ENCODE measurements around the gene AGR2.

DNA sequence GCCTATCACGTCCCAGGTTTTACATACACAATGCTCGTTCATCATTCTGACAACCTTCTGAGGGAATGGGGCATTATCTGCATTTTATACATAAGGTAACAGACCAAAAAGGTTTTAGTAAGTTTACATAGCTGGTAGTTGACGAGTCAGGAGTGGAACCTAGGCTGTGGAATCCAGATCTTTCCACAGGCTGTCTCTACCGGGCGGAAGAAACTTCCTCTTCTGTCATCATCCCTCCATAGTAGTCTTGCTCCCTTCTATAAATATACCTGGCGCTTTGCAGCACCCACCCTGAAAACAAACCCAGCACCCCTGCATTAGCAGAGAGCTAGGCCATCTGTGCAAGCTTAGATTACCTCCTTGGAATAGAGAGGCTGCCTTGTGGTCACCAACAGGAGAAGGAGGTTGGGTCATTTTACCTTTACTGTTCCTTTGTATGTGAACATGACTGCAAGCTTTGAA lies 49.9 kb downstream of the AGR2 start:
- TF ChIP-seq, protein P1, sequence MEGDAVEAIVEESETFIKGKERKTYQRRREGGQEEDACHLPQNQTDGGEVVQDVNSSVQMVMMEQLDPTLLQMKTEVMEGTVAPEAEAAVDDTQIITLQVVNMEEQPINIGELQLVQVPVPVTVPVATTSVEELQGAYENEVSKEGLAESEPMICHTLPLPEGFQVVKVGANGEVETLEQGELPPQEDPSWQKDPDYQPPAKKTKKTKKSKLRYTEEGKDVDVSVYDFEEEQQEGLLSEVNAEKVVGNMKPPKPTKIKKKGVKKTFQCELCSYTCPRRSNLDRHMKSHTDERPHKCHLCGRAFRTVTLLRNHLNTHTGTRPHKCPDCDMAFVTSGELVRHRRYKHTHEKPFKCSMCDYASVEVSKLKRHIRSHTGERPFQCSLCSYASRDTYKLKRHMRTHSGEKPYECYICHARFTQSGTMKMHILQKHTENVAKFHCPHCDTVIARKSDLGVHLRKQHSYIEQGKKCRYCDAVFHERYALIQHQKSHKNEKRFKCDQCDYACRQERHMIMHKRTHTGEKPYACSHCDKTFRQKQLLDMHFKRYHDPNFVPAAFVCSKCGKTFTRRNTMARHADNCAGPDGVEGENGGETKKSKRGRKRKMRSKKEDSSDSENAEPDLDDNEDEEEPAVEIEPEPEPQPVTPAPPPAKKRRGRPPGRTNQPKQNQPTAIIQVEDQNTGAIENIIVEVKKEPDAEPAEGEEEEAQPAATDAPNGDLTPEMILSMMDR (IDR thresholded peaks at IDR 0.05; ENCODE audit: insufficient read depth, low read depth, low read length) = no peak
- no peak for TF ChIP-seq EZH2 (IDR thresholded peaks at IDR 0.05; ENCODE audit: insufficient read depth, low read length)
